HEK293T (cell line): ENCODE data around the gene CD40.

Source experiments
- FOXM1 ChIP-seq: fragments of 450-650 bp; IDR thresholded peaks from 2 replicates; pipeline ENCODE4 v1.6.1; 2017; ENCODE audit warnings: mild to moderate bottlenecking, borderline replicate concordance
- SP1 ChIP-seq: fragments of 450-650 bp; IDR thresholded peaks from 2 replicates; pipeline ENCODE4 v1.6.1; 2017

GRCh38 chr20:46176739-46177378 lies 58.7 kb downstream of the CD40 start:
- TF ChIP-seq SP1 = no peak
- TF ChIP-seq FOXM1 = no peak
